Activated T-helper 1 cell treated with anti-CD3 and anti-CD28 coated beads, Interleukin-12 subunit alpha, Interleukin-12 subunit beta, Interleukin-2, Interleukin-4 antibody, amounts not matched to agents 30 ng/mL and 10 ng/mL and 1 ng/mL, durations not matched to agents 14 hours and 24 hours and 36 hours (primary cell): Measurements from ENCODE around the gene HOXD11. TPM values are rescaled to one million over a fixed set of nuclear protein-coding genes. Genes with fewer than 3 reads are reported as not detected.

Experiments used
- DNase-seq: peaks from one replicate; pipeline ENCODE4 v3.0.0; 2021; ENCODE audit warnings: low spot score
- H3K27ac Mint-ChIP-seq: one replicate; pipeline ENCODE4 v1.8.0; 2021; ENCODE audit warnings: mild to moderate bottlenecking, mixed read lengths
- H3K27me3 Mint-ChIP-seq: one replicate; pipeline ENCODE4 v1.8.0; 2022; ENCODE audit warnings: mild to moderate bottlenecking, moderate library complexity, mixed read lengths; ENCODE audit not compliant: insufficient read depth
- H3K36me3 Mint-ChIP-seq: one replicate; pipeline ENCODE4 v1.8.0; 2021; ENCODE audit warnings: low read depth, mixed read lengths
- H3K4me1 Mint-ChIP-seq: one replicate; pipeline ENCODE4 v1.8.0; 2021; ENCODE audit warnings: low read depth, mixed read lengths
- H3K4me3 Mint-ChIP-seq: one replicate; pipeline ENCODE4 v1.8.0; 2021; ENCODE audit warnings: mild to moderate bottlenecking, moderate library complexity, mixed read lengths
- H3K9me3 Mint-ChIP-seq: one replicate; pipeline ENCODE4 v1.8.0; 2021; ENCODE audit warnings: mixed read lengths
- intact Hi-C: fragments of 100-400 bp; cut with micrococcal nuclease; formaldehyde crosslinking; loops from one replicate; pipeline ENCODE4 v1.15.1; 2024
- total RNA-seq: library from RNA; stranded (reverse); gene quantifications from 2 replicates; pipeline ENCODE4 v1.2.3, GENCODE V29; 2022

Gene HOXD11
- total RNA-seq, 1 donor from 2014 or later, result not detected

DNA sequence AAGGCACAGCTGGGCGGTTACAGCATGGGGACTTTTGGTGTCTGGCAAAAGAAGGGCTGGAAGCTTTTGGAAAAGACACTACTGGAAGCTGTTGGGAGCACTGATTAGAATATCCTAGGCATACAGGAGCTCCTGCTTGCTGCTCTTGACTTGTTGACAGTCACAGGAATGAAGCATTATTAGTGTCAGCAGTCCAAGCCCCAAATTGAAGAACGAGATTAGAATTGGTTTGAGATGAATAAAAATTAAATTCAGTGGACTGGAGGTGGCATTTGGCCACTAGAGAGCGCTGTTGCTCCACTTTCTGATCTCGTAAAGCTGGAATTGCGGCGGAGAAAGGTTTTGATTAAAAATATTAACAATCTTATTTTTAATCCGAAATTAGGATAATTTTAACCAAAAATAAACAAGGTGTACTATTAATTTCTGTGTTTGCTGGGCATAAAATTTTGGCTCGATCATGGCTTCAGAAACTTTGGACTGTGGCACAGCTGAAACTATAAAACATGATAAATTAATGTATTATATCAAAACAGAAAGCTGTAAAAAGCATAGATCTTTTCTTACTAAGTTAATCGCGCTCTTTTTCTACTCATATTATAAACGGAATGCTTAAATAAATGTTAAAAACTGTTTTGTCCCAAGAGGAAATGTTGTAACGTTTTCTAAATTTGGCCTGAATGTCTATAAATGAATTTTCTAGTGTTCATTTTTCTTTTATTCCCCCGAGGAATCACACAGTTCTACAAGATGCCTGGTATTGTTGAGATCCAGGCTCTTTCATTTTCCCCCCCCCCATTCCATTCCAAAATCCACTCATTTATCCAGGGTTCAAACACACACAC is 20.1 kb downstream of the HOXD11 start:
- peak; percentile 24 for DNase-seq
- H3K4me3 Mint-ChIP-seq, result no peak overlapping the region
- intact Hi-C loops, result loop anchor here (1.0 to 5.0 kb wide), 6 partner anchors 328 to 1020 kb away; no protein-coding TSS in a partner anchor

DNA sequence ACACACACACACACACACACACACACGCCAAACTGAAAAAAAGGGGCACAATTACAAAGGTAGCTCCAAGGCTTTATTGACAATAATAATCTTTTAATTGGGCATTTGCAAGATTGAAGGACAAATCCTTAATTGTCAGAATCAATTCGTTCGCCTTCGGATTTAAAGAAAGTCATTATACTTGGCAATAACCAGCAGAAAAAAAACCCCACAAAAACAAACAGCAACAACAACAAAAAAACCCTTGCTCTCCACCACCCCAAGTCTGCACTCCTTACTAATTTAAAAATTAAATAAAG is 20.6 kb downstream of the HOXD11 start:
- intact Hi-C loops, result loop anchor here (1.0 to 5.0 kb wide), 6 partner anchors 328 to 1020 kb away; no protein-coding TSS in a partner anchor
- Mint-ChIP-seq H3K27ac (peak overlapping the region; percentile 75), H3K27me3 (peaks cover 78% of the 10 kb centered on the region), H3K36me3 (no peaks in the 10 kb centered on the region), H3K4me1 (peaks cover 35% of the 10 kb centered on the region), H3K4me3 (no peak overlapping the region), H3K9me3 (no peaks in the 10 kb centered on the region)
- DNase-seq, result no peak

More for the DNA sequence above, 20.1 kb downstream of the HOXD11 start:
- Mint-ChIP-seq H3K4me1 (peaks cover 31% of the 10 kb centered on the region), H3K27me3 (peaks cover 76% of the 10 kb centered on the region), H3K27ac (peak overlapping the region; percentile 23), H3K9me3 (no peaks in the 10 kb centered on the region), H3K36me3 (no peaks in the 10 kb centered on the region)

DNA sequence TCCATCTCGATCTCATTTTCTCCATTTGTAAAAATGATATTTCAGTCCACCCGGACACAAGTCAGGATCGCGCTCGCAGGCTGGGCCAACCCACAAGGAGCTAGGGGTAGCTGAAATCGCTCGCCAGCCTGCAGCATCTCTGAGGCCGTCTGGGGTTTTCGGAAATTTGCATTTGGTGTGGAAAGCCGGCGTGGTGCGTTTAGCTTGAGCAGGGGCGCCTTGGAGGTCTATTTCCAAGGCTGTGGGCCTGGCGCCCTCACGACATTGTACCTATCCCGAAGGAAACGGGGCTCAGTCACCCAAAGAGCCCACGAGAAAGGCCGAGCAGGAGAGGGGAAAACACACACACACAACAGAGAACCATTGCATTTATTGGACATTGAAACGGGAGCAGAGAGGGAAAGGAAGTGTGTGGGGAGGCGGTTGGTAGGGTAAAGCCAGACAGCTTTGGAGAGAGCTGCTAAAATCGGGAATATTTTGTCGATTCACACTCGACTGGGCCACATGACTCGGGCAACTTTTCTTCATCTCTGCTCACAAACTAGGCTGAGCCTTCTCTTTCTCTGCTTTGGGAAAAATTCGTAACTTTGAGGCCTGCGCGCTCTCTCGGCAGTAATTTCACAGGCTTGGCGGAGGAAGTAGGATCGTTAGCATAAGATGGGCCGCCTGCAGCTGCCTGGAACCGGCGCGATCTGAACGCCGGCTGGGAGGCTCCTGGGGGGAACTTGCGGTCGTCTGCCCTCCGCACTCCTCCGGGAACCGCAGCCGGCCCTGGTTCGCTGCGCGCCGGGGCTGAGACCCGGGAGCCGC is 21.3 kb downstream of the HOXD11 start:
- peak overlapping the region; percentile 75 for H3K27ac Mint-ChIP-seq

DNA sequence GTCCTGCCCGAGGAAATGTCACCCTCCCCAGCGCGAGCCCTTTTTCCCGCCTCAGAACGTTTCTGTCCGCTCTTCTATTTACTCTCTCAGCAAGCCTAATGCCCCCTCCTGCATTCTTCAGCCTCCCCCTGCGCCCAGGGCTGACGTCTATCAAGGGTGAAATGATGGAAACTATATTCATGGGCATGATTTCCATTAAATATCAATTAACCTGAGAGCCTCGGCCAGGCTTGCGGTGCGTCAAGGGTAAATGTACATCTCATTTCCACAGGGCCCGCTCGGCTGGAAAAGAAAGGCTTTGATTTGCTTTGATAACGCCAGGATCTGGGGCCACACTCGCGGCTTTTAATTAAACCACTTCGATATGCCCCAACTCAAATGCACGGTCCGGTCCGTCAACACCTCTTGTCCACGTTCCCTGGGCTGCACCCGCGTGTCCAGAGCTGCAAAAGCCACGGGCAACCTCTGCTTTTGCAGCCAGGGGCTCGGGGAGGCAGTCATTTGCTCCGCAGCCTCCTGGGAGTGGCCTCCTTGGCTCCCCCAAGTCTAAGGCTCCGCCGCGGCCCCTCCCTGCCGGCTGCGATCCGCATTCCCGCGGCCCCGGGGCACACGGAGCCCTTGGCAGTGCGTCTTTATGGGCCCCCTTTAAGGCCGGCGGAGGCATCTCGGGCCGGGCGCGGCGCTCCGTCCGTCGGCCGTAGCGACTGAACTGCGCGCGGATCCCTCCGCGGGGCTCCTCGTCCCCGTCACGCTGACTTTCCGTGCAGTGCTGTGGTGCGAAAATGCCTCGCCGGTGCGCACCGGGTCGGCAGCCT is 22.1 kb downstream of the HOXD11 start, which contains the start of gene HOXD8:
HOXD8 (plus strand) TSS at position 724 of the 815 bp plus-strand sequence. CDS start 662 bp downstream, outside the sequence.
- Mint-ChIP-seq H3K4me3 (no peak within 1 kb of the TSS), H3K27me3 (peaks cover 81% of the 10 kb centered on the region), H3K9me3 (no peaks in the 10 kb centered on the region), H3K36me3 (no peaks in the 10 kb centered on the region), H3K4me1 (peaks cover 30% of the 10 kb centered on the region), H3K27ac (peak within 1 kb of the TSS; percentile 75)
- no peak for DNase-seq
- intact Hi-C loops, result loop anchor here (5.0 kb wide), 1 partner anchor 423 kb away; no protein-coding TSS in a partner anchor

More for the DNA sequence above, 21.3 kb downstream of the HOXD11 start:
- Mint-ChIP-seq H3K4me1 (peaks cover 35% of the 10 kb centered on the region), H3K36me3 (no peaks in the 10 kb centered on the region), H3K4me3 (no peak overlapping the region), H3K27me3 (peaks cover 81% of the 10 kb centered on the region), H3K9me3 (no peaks in the 10 kb centered on the region)
- no peak for DNase-seq
- intact Hi-C loops, result loop anchor here (5.0 kb wide), 1 partner anchor 424 kb away; no protein-coding TSS in a partner anchor

DNA sequence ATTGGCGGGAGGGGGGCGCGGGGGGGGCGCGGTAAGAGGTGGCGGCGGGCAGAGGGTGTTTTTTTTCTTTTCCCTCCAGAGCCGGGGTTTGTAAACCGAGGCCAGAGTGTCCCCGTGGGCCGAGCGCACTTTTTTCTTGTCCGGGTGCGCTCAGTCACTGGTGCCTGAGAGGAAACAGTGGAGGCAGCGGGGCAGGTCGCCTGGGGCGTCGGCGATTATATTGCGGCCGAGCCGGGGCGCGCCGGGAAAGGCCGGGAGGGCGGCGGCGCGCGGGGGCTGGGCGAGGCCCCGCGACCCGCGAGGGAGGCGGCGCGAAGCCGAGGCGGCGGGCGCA is 22.7 kb downstream of the HOXD11 start:
- intact Hi-C loops, result loop anchor here (1.0 to 5.0 kb wide), 5 partner anchors 7 to 423 kb away; partner anchors contain the start of gene HOXD9
- Mint-ChIP-seq H3K36me3 (no peaks in the 10 kb centered on the region), H3K27ac (no peak overlapping the region), H3K9me3 (no peaks in the 10 kb centered on the region), H3K4me1 (peaks cover 30% of the 10 kb centered on the region), H3K27me3 (peaks cover 81% of the 10 kb centered on the region), H3K4me3 (no peak overlapping the region)
- DNase-seq, result no peak

DNA sequence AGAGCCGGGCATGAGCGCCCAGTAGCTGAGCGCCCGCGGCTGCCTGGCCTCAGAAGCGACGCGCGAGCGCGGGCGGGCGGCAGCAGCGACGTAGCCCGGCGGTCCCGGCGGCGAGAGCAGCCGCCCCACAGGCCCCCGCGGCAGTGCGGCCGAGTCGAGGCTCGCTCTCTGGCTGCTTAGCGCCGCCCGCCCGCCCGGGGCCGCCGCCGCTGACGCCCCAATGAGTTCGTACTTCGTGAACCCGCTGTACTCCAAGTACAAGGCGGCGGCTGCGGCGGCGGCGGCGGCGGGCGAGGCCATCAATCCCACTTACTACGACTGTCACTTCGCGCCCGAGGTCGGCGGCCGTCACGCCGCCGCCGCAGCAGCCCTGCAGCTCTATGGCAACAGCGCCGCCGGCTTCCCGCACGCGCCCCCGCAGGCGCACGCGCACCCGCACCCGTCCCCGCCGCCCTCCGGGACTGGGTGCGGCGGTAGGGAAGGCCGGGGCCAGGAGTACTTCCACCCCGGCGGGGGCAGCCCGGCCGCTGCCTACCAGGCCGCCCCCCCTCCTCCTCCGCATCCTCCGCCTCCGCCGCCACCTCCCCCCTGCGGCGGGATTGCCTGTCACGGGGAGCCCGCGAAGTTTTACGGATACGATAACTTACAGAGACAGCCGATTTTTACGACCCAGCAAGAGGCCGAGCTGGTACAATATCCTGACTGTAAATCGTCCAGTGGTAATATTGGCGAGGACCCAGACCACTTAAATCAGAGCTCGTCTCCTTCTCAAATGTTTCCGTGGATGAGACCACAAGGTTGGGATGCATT is 23.3 kb downstream of the HOXD11 start:
- Mint-ChIP-seq H3K4me3 (no peak overlapping the region), H3K36me3 (no peaks in the 10 kb centered on the region), H3K4me1 (peaks cover 30% of the 10 kb centered on the region), H3K27me3 (peaks cover 81% of the 10 kb centered on the region), H3K27ac (peak overlapping the region; percentile 74), H3K9me3 (no peaks in the 10 kb centered on the region)
- intact Hi-C loops, result loop anchor here (1.0 to 5.0 kb wide), 4 partner anchors 8 to 52 kb away; partner anchors contain the start of gene HOXD9
- no peak for DNase-seq

DNA sequence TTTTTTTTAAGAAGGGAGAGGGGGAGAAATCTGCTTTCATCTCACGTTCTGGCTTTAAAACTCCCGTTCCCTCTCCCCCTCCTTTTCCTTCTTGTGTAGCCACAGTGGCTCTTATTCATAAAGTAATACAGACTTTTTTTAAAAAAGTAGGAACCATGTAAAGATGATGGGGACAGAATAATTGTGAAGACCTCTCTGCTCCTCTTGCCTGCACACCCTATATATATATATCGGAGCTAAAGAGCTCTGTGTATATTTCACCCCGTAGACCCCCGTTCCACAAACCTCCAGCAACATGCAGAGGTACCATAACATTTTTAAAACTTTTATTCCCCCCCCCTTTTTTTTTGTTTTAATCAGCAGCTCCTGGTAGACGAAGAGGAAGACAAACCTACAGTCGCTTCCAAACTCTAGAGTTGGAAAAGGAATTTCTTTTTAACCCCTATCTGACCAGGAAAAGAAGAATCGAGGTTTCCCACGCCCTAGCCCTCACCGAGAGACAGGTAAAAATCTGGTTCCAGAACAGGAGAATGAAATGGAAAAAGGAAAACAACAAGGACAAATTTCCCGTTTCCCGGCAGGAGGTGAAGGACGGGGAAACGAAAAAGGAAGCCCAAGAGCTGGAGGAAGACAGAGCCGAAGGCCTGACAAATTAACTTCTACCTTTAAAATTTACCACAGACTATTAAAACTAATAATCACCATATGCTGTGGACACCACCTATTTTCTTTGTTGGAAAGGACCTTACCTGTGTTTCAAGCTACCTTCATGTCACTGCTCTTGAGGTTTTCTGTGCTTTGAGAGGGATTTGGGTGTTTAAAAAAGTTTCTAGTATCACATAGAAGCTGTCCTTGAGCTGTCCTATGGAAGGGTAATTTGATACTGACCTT is 24.1 kb downstream of the HOXD11 start:
- H3K27ac Mint-ChIP-seq, result peak overlapping the region; percentile 74
- no peaks in the 10 kb centered on the region for H3K9me3 Mint-ChIP-seq
- peaks cover 81% of the 10 kb centered on the region for H3K27me3 Mint-ChIP-seq
- peaks cover 2% of the 10 kb centered on the region for H3K36me3 Mint-ChIP-seq
- no peak overlapping the region for H3K4me3 Mint-ChIP-seq
- DNase-seq, result no peak
- intact Hi-C loops, result loop anchor here (1.0 to 5.0 kb wide), 4 partner anchors 9 to 52 kb away; partner anchors contain the start of gene HOXD9
- peaks cover 30% of the 10 kb centered on the region for H3K4me1 Mint-ChIP-seq

DNA sequence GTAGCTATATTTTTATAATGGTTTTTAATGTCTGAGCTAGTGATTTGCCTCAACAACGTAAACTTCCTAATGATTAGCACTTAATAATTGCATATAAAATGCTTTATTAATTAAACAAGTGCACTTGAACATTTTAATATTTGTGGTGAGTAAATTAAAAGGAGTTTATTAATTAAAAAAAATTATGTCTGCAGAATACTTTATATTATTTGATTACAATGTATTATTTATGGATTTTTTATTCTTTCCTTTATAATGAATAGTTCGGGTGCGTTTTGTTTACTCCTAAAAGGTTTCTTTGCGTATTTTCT is 24.7 kb downstream of the HOXD11 start:
- Mint-ChIP-seq H3K4me3 (no peak overlapping the region), H3K4me1 (peaks cover 29% of the 10 kb centered on the region), H3K9me3 (no peaks in the 10 kb centered on the region), H3K36me3 (peaks cover 2% of the 10 kb centered on the region), H3K27ac (no peak overlapping the region), H3K27me3 (peaks cover 79% of the 10 kb centered on the region)
- intact Hi-C loops, result loop anchor here (2.0 to 5.0 kb wide), 5 partner anchors 15 to 53 kb away; partner anchors contain the start of gene HOXD3
- no peak for DNase-seq

DNA sequence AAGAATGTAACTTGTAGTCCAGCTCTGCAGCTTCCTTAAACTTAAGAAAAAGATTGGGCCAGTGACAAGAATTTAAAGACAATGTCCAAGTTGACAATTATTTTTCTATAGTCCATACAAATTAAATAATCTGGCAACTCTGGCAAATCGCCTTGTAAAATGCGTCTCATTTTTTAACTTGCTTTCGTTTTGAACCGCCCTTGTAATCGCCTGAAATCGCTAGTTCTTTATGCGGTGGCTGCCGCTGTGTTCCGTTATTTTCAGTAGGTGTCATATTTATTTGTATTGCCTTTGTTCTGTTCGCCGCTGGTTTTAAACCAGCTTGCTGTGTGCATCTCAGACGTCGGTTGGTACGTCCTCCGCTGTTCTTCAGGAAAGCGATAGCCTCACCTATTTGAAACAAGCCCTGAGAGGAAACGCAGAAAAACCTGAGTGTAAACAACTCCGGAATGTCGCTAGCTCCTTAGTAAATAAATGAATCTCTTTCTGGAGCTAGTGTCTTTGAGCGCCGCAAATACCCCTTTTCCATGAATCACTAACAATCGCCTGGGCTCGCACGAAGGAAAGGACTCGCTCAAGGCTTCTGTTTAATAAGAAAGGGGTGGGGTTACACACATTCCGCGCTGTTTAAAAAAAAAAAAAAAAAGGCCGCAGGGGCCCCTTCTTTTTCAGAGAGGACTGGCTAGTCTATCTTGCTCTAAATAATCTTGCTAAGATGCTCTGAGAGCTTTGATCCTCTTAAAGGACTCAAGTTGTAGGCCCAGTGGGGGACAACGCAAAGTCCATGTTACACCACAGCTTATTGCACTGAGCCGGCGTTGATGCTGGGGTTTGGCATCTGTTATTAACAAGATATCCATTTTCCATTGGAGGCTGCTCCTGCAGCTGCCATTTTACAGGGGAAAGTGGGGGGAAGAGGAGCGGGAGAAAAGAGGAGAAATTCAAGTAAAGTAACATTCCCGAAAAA is 25.4 kb downstream of the HOXD11 start:
- no peak for DNase-seq
- peaks cover 79% of the 10 kb centered on the region for H3K27me3 Mint-ChIP-seq
- peaks cover 27% of the 10 kb centered on the region for H3K4me1 Mint-ChIP-seq
- peaks cover 2% of the 10 kb centered on the region for H3K36me3 Mint-ChIP-seq
- intact Hi-C loops, result loop anchor here (2.0 to 5.0 kb wide), 3 partner anchors 14 to 40 kb away; partner anchors contain the start of gene HOXD3
- peak overlapping the region; percentile 68 for H3K27ac Mint-ChIP-seq
- H3K9me3 Mint-ChIP-seq, result no peaks in the 10 kb centered on the region
- peak overlapping the region; percentile 74 for H3K4me3 Mint-ChIP-seq

DNA sequence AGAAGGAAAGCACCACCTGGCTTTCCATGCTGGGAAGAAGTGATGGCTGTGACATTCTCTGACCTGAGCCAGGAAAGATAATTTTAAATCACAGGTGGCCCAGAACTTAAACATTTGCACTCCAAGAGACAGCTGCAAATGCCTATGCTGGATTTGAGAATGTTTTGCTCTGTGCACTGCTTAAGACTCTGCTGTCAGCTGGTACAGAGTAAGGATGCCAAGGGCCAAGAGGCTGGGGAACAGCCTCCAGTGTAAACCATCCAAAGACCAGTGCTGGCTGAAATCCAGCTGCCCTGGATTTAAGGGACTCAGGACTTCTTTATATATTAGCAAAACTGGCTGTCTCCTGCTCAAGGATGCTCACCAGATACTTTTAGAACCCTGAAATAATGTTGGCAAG is 26.3 kb downstream of the HOXD11 start:
- no peak for DNase-seq
- no peak overlapping the region for H3K4me3 Mint-ChIP-seq
- peaks cover 18% of the 10 kb centered on the region for H3K4me1 Mint-ChIP-seq
- no peaks in the 10 kb centered on the region for H3K9me3 Mint-ChIP-seq
- peaks cover 2% of the 10 kb centered on the region for H3K36me3 Mint-ChIP-seq
- H3K27me3 Mint-ChIP-seq, result peaks cover 79% of the 10 kb centered on the region
- no peak overlapping the region for H3K27ac Mint-ChIP-seq
- intact Hi-C loops, result loop anchor here (2.0 to 5.0 kb wide), 3 partner anchors 13 to 39 kb away; partner anchors contain the start of gene HOXD3
